NCI-H774 (cell line): ENCODE data around the gene RIPOR3.
A peak's percentile ranks its signal among the peaks of the same experiment; 100 is the strongest.
"Not testable (repeated sequence)": the region's sequence is repeated elsewhere in the genome, so short reads cannot be mapped to it uniquely, and the experiment has no call there.

Experiments used
- DNase-seq: peaks from one replicate; lab custom pipeline; 2025; lab: John Stamatoyannopoulos, UW

RIPOR3 gene

GRCh38 chr20:50704514-50704913, 13.2 kb upstream of the RIPOR3 start:
- DNase-seq = no peak

GRCh38 chr20:50703651-50704438, 12.5 kb upstream of the RIPOR3 start:
- DNase-seq = not testable (repeated sequence)

DNA sequence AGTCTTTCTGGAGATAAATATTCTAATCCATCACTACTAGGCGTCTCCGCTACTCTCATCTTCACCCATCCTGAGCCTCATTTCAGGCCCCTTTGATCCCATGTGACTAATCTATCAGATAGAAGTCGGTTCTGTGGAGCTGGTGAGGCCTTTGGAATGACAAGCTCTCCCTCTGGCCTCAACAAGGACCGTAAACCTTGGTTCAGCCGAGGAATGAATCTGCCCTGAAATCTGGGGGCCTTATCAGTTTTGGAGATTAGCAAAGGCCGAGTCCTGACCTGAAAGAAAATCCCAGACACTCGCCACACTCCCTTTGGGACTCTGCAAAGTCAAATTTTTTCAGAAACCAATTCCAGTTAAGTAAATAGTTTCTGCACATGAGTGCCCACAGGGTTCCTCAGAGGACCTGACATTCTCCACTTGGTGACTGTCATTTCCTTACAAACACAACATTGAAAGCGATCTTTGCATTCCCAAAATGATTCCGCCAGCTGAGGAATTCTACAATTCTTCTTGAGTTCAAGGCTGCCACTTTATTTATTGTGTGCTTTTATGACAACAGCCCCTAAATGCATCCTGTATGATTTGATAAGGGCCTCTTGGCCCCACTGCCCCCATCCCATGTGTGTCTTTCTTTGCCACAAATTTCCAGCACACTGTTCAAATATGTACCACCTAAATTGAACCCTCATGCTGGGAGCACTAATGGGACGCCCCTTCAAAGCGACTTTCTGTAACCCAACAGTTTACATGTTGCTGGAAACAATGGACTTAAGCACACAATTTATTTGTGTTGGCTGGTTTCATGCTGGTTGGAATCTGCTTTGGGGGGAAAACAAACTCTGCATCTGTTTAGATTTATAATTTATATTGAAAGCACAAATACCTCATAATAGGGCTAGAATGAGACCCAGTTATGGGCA, 10.0 kb upstream of the RIPOR3 start:
- DNase-seq = peak; percentile 23

DNA sequence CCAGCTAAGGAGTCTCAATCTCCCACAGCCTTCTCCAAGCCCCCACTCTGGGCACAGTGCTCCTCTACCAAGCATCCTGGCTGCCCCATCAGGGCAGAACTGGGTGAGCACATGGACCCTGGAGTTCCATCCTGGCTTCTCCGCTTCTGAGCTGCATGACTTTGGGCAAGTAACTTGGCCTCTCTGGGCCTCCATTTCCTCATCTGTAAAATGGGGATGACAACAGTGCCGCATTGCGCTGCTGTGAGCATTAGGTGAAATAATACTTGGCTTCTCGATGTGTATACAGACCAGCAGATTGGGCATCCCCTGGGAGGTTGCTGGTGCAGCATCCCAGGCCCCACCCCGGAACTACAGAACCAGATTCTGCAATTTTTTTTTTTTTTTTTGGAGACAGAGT, 8.3 kb upstream of the RIPOR3 start:
- no peak for DNase-seq

DNA sequence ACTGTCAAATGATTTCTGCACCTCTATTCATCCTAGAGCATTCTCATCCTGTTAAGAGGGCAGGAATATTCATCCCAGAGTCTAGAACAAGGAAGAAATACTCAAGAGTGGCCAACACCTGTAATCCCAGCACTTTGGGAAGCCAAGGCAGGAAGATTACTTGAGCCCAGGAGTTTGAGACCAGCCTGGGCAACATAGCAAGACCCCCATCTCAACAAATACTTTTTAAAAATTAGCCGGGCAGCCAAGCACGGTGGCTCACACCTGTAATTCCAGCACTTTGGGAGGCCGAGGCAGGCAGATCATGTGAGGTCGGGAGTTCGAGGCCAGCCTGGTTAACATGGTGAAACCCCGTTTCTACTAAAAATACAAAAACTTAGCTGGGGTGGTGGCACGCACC, 6.9 kb upstream of the RIPOR3 start:
- not testable (repeated sequence) for DNase-seq

GRCh38 chr20:50695135-50695872, 4.0 kb upstream of the RIPOR3 start:
- DNase-seq = no peak

GRCh38 chr20:50694379-50695134, 3.2 kb upstream of the RIPOR3 start:
- DNase-seq = no peak

GRCh38 chr20:50693001-50693400, 1.7 kb upstream of the RIPOR3 start:
- no peak for DNase-seq

DNA sequence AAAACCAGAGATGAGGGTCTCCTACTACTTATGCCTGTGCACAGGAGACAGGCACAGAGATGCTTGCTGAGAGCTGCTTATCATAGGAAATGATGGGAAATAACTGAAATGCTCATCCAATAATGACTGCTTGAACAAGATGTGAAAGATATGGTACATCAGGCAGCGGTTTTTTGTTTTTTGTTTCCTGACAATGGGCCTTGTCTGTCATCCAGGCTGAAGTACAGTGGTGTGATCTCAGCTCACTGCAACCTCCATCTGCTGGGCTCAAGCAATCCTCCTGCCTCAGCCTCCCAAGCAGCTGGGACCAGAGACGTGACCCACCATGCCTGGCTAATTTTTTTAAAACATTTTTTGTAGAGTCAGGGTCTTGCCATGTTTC, 1.2 kb upstream of the RIPOR3 start:
- no peak for DNase-seq

- no peak for DNase-seq
These were observed 520 bp upstream of the RIPOR3 start for GRCh38 chr20:50691573-50692551.

DNA sequence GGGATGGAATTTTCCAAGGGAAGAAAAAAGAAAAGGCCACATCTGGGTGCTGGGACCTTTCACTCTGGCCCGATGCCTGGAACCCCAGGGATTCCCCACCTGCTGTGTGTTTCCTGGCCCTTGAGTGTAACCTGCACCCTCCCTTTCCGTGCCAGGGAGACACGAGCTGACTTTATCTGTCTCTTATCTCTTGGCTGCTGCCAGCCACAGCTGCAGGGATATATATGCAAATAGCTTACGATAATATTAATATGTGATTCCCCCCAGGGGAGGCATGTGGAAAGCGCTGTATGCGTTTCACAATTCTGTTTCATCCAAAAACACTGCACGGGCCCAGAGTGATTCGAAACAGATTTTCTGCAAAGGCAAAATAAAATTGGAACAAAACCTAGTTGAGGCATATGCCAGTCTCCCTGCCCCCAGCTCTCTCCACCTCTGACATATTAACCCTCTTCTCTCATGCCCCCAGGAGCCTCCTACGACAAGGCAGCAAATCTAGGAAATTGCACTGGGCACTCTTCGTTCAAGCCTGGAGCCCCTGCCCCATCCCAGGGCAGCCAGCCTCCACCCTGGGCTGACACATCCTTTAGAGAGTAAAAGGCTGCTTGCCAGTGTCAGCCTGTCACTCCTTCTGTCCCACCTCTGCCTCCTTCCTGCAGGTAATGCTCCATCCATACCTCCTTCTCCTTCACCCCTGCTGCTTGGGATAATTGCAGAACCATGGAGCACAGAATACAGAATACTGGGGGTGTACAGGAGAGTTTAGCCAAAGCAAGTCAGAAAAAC, 1.3 kb downstream of the RIPOR3 start:
- no peak for DNase-seq

DNA sequence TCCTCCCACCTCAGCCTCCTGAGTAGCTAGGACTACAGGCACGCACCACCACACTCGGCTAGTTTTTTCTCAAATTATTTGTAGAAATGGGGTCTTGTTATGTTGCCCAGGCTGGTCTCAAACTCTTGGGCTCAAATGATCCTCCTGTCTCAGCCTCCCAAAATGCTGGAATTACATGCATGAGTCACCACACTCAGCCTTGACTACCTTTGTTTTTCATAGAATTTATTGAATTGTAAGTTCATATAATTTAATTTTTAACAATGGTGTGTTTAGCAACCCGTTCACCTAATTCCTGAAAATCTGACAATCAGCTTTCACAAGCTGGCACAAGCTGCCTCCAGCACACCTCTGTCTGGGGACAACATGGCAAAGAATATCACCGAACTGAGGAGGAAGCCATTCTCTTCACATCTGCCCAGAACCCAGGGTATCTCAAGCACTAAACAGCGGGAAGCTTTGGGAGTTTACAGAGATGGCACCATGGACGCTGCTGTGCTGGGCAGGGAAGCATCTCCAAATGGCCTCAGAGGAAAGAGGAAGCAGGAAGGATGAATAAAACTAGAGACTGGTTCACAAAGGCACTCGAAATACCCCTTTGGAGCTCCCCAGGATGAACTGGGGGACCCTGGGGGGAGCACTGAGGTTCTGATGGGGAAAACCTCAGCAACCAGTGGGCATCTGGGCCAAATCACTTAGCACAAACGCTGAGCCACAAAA, 2.9 kb downstream of the RIPOR3 start:
- DNase-seq = no peak

DNA sequence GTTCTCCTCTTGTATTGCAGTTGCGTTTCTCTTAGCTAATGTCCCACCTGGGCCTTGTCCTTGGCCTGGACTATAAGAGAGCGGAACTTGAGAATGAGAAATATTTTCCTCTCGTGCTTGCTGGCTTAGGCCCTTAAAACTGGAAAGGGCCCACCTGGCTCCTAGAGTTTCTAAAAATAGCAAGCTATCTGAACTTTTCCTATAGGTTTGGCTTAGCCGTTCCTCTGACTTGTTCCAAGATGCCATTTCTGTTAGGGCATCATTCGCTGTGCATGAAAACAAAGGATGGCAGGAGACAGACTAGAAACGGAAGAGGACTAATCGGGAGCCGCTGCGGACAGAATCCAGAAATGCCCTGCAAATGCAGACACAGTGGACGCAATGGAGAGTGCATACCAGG, 4.5 kb downstream of the RIPOR3 start:
- DNase-seq = no peak

GRCh38 chr20:50683570-50683969, 7.8 kb downstream of the RIPOR3 start:
- no peak for DNase-seq

DNA sequence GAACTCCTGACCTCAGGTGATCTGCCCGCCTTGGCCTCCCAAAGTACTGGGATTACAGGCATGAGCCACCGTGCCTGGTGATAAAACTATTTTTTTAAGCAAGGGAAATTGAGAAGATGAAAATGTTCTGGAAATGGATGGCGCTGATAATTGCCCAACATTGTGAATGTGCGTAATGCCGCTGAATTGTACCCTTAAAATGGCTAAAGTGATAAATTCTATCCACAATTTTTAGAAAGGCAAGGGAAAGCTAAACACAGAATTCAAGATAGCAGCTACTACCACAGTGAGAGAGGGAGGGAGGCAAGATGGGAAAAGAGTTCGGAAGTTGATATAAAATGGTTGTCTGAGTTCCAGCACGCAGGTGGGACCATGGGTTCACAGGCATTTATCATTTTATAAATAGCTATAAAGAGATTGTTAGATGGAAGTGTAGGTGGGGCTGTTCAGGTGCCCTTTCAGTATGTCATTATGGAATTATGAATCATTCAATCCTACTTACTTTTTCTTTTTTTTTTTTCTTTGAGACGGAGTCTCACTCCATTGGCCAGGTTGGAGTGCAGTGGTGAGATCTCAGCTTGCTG, 8.3 kb downstream of the RIPOR3 start:
- DNase-seq = no peak

DNA sequence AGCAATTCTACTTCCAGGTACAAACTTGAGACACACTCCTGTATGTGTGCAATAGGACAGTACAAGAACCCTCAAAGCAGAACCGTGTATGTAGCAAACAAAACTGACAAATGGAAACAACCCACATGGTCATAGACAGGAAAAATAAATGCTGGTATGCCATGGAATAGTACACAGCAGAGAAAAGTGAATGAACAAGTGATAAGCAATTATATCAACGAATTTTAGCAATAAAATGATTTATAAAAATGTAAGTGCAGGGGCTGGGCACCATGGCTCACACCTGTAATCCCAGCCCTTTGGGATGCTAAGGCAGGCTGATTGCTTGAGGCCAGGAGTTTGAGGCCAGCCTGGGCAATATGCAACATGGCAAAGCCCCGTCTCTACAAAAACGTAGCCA, 9.3 kb downstream of the RIPOR3 start:
- no peak for DNase-seq

- DNase-seq = no peak
These were observed 9.8 kb downstream of the RIPOR3 start for GRCh38 chr20:50681359-50682064.
